K562 (cell line): Measurements from ENCODE around the gene DDX5. TPM values are rescaled to one million over a fixed set of nuclear protein-coding genes. Genes with fewer than 3 reads are reported as not detected.

Experiments used
- ASH1L ChIP-seq: fragments of 450-650 bp; IDR thresholded peaks from 2 replicates; pipeline ENCODE4 v1.6.1; 2018; ENCODE audit warnings: borderline replicate concordance, mild to moderate bottlenecking, low read depth; ENCODE audit not compliant: partially characterized antibody
- CAMTA2 ChIP-seq: fragments of 250-450 bp; sonication (Bioruptor Pico); conservative IDR thresholded peaks from 2 replicates; pipeline ENCODE4 v1.5.1; 2022
- CTBP1 ChIP-seq: fragments of 450-650 bp; IDR thresholded peaks from 2 replicates; pipeline ENCODE4 v1.6.1; 2016; ENCODE audit warnings: borderline replicate concordance
- DMBX1 ChIP-seq: fragments of 250-450 bp; sonication (Bioruptor Pico); IDR thresholded peaks from 2 replicates; pipeline ENCODE4 v1.8.0; 2022; ENCODE audit warnings: inconsistent platforms, mild to moderate bottlenecking, moderate library complexity, borderline replicate concordance
- FOSL1 ChIP-seq: fragments of 200-800 bp; sonication (Bioruptor generic); conservative IDR thresholded peaks from 2 replicates; pipeline ENCODE4 v1.6.1; 2016; ENCODE audit warnings: missing genetic modification characterization, missing compliant biosample characterization
- FUS ChIP-seq: fragments of 200-400 bp; formaldehyde crosslinking; optimal IDR thresholded peaks from 2 replicates; pipeline ENCODE3; 2017; ENCODE audit warnings: low read depth, low read length
- GTF2F1 ChIP-seq: IDR thresholded peaks from 2 replicates; pipeline ENCODE4 v1.6.1; 2011; ENCODE audit warnings: low read depth, low read length, improper control_type of control experiment
- HMG20B ChIP-seq: fragments of 250-450 bp; sonication (Bioruptor Pico); IDR thresholded peaks from 2 replicates; pipeline ENCODE4 v1.5.0; 2021; ENCODE audit warnings: mild to moderate bottlenecking
- MBD2 ChIP-seq: sonication (generic); IDR thresholded peaks from 2 replicates; pipeline ENCODE4 v1.6.1; 2016; ENCODE audit warnings: low read depth, borderline replicate concordance
- MTA2 ChIP-seq: fragments of 450-650 bp; IDR thresholded peaks from 2 replicates; pipeline ENCODE4 v1.6.1; 2016; ENCODE audit warnings: low read depth
- RBBP5 ChIP-seq: fragments of 200-600 bp; sonication (generic); IDR thresholded peaks from 2 replicates; pipeline ENCODE4 v1.6.1; 2012; ENCODE audit warnings: borderline replicate concordance, mild to moderate bottlenecking, low read length, control low read depth, inconsistent platforms; ENCODE audit not compliant: insufficient read depth, poor library complexity, severe bottlenecking
- RBFOX2 ChIP-seq: fragments of 200-400 bp; formaldehyde crosslinking; IDR thresholded peaks from 2 replicates; pipeline ENCODE4 v1.6.1; 2017; ENCODE audit warnings: low read depth, mild to moderate bottlenecking, low read length, moderate library complexity
- SIN3A ChIP-seq, 2 experiments: fragments of 150-350 bp in 1 of 2; IDR thresholded peaks; 2 replicates each; pipeline ENCODE4 v1.6.1; 2011 to 2016; ENCODE audit warnings: borderline replicate concordance in 2 of 2, low read depth in 2 of 2, low read length in 2 of 2, mild to moderate bottlenecking in 2 of 2, moderate library complexity in 2 of 2; ENCODE audit not compliant: control insufficient read depth in 1 of 2
- TRIM28 ChIP-seq: fragments of 450-650 bp; IDR thresholded peaks from 2 replicates; pipeline ENCODE4 v1.6.1; 2017
- ZFX ChIP-seq: sonication (generic); formaldehyde crosslinking; IDR thresholded peaks from 2 replicates; pipeline ENCODE4 v1.8.0; 2022; ENCODE audit warnings: mild to moderate bottlenecking, missing genetic modification reagents, moderate library complexity
- ZNF133 ChIP-seq: fragments of 250-450 bp; sonication (Bioruptor Pico); IDR thresholded peaks from 2 replicates; pipeline ENCODE4 v1.4.0; 2020; ENCODE audit warnings: mild to moderate bottlenecking
- ZNF311 ChIP-seq: fragments of 250-450 bp; sonication (Bioruptor Pico); IDR thresholded peaks from 2 replicates; pipeline ENCODE4 v1.4.0; 2020; ENCODE audit warnings: mild to moderate bottlenecking, moderate library complexity
- ZNF551 ChIP-seq: fragments of 250-450 bp; sonication (Bioruptor Pico); IDR thresholded peaks from 2 replicates; pipeline ENCODE4 v1.5.0; 2021; ENCODE audit warnings: mild to moderate bottlenecking, moderate library complexity
- ZNF696 ChIP-seq: fragments of 250-450 bp; sonication (Bioruptor Pico); conservative IDR thresholded peaks from 2 replicates; pipeline ENCODE4 v1.4.0; 2020; ENCODE audit warnings: mild to moderate bottlenecking, moderate library complexity
- ZNF77 ChIP-seq: fragments of 250-450 bp; sonication (Bioruptor Pico); IDR thresholded peaks from 2 replicates; pipeline ENCODE4 v1.5.0; 2020
- ZNF785 ChIP-seq: fragments of 250-450 bp; sonication (Bioruptor Pico); IDR thresholded peaks from 2 replicates; pipeline ENCODE4 v1.4.0; 2020; ENCODE audit warnings: mild to moderate bottlenecking
- polyA plus RNA-seq, 8 experiments: library from polyadenylated mRNA; depleted of rRNA in 4 of 8; stranded (reverse) in 5 of 8; unstranded in 3 of 8; fragments of >200 nt; fragmentation: Nextera tagmentation in 2 of 8; fragmentation: Illumina TruSeq in 1 of 8; extraction: Ambion mirVana in 2 of 8; extraction: Trizol in 1 of 8; gene quantifications; 2 replicates each; pipeline versions ENCODE4 v1.2.1 to v1.2.3, GENCODE V29; 2011 to 2014; ENCODE audit warnings: inconsistent platforms in 1 of 8, missing spikeins in 1 of 8
- total RNA-seq, 7 experiments: library from RNA; depleted of rRNA in 6 of 7; stranded (reverse); fragments of >200 nt in 6 of 7; fragmentation: Illumina TruSeq in 2 of 7; extraction: Trizol in 2 of 7; gene quantifications; 2 replicates each; pipeline versions ENCODE4 v1.2.1 to v1.2.3, GENCODE V29; 2011 to 2021; ENCODE audit warnings: low replicate concordance in 1 of 7
- TF ChIP-seq, protein P1 (sequence below): fragments of 250-450 bp; sonication (Bioruptor Pico); IDR thresholded peaks from 2 replicates; pipeline ENCODE4 v1.4.0; 2020; ENCODE audit warnings: mild to moderate bottlenecking, moderate library complexity, borderline replicate concordance
- TF ChIP-seq, protein P2 (sequence below): fragments of 250-450 bp; sonication (Bioruptor Pico); IDR thresholded peaks from 2 replicates; pipeline ENCODE4 v1.5.0; 2022; ENCODE audit warnings: mild to moderate bottlenecking
- TF ChIP-seq, protein P3 (sequence below): sonication (generic); formaldehyde crosslinking; IDR thresholded peaks from 2 replicates; pipeline ENCODE4 v1.5.0; 2020; ENCODE audit warnings: missing genetic modification reagents

Gene DDX5
- total and polyA plus RNA-seq, 9 of the 15 experiments (the other 6 are each of a cell fraction or from before 2014, with no cell fraction given): 306 to 1,639 (median 604) TPM

DNA sequence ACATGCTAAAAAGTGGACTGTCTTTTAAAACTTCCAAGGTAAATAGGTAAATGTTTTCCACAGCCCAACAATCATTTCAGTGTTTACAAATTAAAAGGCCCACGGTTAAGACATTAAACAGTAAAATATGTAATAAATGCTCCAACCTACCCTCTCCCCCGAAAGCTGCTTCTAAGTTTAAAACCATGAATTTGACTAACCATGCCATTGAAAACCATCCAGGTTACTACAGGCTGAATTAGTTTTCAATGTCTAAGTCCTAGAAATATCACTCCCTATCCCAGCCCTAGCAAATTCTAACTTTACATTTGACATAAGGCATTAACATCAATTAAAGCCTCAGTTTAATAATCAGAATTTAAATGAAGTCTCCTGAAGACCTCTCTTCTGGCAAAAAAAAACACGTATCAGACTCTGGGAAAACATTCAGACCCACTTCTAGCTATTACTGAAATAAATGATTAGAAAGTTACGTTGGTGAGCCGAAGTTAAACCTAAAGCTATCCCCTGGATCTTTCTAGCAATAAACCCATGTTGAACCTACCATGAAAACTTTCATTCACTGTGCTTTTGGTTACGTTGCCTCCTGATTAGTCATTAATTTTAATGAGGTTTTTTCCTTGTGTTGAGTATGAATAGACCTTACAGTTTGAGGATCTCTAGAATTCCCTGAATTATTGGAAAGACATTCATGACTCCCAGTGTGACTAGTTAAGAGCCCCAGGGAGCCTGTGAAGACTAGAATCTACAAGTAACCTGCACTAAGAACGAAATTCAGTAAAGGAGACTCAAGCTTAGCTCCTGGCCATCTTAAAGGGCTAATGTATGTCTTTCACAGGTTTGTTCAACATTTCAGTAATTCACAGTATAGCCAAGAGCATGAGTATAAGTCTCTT, 7.5 kb downstream of the DDX5 start (continued):
- TF ChIP-seq ZNF311 (CRISPR knock-in tag) (no peak), ZNF77 (CRISPR knock-in tag) (no peak), SIN3A (IDR thresholded peaks at IDR 0.05; ENCODE audit: borderline replicate concordance in 2 of 2, control insufficient read depth in 1 of 2, low read depth in 2 of 2, low read length in 2 of 2) (peak in 1 of 2 experiments; percentile 42; a peak in 1 of 4 replicates), CAMTA2 (CRISPR knock-in tag) (no peak), ZFX (no peak), ZNF696 (no peak), FUS (peak; percentile 48), ZNF785 (CRISPR knock-in tag) (no peak), RBFOX2 (peak; percentile 65), ASH1L (no peak), DMBX1 (CRISPR knock-in tag) (no peak), MBD2 (no peak), CTBP1 (no peak), GTF2F1 (no peak), MTA2 (no peak), ZNF133 (CRISPR knock-in tag) (no peak), FOSL1 (tag) (no peak), HMG20B (CRISPR knock-in tag) (no peak), ZNF551 (no peak), TRIM28 (no peak), RBBP5 (no peak)
- TF ChIP-seq, protein P1, sequence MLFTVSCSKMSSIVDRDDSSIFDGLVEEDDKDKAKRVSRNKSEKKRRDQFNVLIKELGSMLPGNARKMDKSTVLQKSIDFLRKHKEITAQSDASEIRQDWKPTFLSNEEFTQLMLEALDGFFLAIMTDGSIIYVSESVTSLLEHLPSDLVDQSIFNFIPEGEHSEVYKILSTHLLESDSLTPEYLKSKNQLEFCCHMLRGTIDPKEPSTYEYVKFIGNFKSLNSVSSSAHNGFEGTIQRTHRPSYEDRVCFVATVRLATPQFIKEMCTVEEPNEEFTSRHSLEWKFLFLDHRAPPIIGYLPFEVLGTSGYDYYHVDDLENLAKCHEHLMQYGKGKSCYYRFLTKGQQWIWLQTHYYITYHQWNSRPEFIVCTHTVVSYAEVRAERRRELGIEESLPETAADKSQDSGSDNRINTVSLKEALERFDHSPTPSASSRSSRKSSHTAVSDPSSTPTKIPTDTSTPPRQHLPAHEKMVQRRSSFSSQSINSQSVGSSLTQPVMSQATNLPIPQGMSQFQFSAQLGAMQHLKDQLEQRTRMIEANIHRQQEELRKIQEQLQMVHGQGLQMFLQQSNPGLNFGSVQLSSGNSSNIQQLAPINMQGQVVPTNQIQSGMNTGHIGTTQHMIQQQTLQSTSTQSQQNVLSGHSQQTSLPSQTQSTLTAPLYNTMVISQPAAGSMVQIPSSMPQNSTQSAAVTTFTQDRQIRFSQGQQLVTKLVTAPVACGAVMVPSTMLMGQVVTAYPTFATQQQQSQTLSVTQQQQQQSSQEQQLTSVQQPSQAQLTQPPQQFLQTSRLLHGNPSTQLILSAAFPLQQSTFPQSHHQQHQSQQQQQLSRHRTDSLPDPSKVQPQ (CRISPR knock-in tag): no peak
- TF ChIP-seq, protein P2, sequence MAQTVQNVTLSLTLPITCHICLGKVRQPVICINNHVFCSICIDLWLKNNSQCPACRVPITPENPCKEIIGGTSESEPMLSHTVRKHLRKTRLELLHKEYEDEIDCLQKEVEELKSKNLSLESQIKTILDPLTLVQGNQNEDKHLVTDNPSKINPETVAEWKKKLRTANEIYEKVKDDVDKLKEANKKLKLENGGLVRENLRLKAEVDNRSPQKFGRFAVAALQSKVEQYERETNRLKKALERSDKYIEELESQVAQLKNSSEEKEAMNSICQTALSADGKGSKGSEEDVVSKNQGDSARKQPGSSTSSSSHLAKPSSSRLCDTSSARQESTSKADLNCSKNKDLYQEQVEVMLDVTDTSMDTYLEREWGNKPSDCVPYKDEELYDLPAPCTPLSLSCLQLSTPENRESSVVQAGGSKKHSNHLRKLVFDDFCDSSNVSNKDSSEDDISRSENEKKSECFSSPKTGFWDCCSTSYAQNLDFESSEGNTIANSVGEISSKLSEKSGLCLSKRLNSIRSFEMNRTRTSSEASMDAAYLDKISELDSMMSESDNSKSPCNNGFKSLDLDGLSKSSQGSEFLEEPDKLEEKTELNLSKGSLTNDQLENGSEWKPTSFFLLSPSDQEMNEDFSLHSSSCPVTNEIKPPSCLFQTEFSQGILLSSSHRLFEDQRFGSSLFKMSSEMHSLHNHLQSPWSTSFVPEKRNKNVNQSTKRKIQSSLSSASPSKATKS (CRISPR knock-in tag): no peak
- TF ChIP-seq, protein P3, sequence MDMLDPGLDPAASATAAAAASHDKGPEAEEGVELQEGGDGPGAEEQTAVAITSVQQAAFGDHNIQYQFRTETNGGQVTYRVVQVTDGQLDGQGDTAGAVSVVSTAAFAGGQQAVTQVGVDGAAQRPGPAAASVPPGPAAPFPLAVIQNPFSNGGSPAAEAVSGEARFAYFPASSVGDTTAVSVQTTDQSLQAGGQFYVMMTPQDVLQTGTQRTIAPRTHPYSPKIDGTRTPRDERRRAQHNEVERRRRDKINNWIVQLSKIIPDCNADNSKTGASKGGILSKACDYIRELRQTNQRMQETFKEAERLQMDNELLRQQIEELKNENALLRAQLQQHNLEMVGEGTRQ (CRISPR knock-in tag): no peak
